Vagina (tissue), 2 donors: Measurements from ENCODE around the gene HECA.

Source experiments
- CTCF ChIP-seq, 3 experiments: fragments of 450-650 bp in 2 of 3; fragments of 200-600 bp in 1 of 3; sonication (generic) in 1 of 3; IDR thresholded peaks; one replicate each; pipeline ENCODE4 v1.5.1; 2017 to 2019; ENCODE audit warnings: antibody characterized with exemption in 3 of 3, mild to moderate bottlenecking in 2 of 3, moderate library complexity in 2 of 3
- POLR2A ChIP-seq, 2 donors: fragments of 450-650 bp; IDR thresholded peaks; one replicate each; pipeline ENCODE4 v1.6.1; 2017; ENCODE audit warnings: antibody characterized with exemption in 2 of 2, mild to moderate bottlenecking in 2 of 2, moderate library complexity in 2 of 2
- POLR2AphosphoS5 ChIP-seq, 2 donors: sonication (generic); formaldehyde crosslinking; IDR thresholded peaks; one replicate each; pipeline ENCODE4 v1.9.0; 2017; ENCODE audit warnings: antibody characterized with exemption in 2 of 2, mild to moderate bottlenecking in 2 of 2, low read depth in 1 of 2; ENCODE audit not compliant: insufficient read depth in 1 of 2

- no peak for TF ChIP-seq POLR2A (IDR thresholded peaks at IDR 0.05)
- TF ChIP-seq CTCF (IDR thresholded peaks at IDR 0.05): no peak
- TF ChIP-seq POLR2AphosphoS5 (IDR thresholded peaks at IDR 0.05; ENCODE audit: insufficient read depth in 1 of 2, low read depth in 1 of 2): no peak
Measured at GRCh38 chr6:139184459-139184858, 49.6 kb downstream of the HECA start.
